DND-41 (cell line): ENCODE measurements around the gene CCBE1.

Experiments used
- EZH2 ChIP-seq: IDR thresholded peaks from 3 replicates; pipeline ENCODE4 v1.6.1; 2012; ENCODE audit warnings: borderline replicate concordance, low read depth, mild to moderate bottlenecking, moderate library complexity, low read length, inconsistent platforms; ENCODE audit not compliant: severe bottlenecking
- TF ChIP-seq, protein P1 (sequence below): IDR thresholded peaks from 2 replicates; pipeline ENCODE4 v1.5.1; 2012; ENCODE audit warnings: borderline replicate concordance, low read length, moderate library complexity, mild to moderate bottlenecking; ENCODE audit not compliant: poor library complexity, severe bottlenecking; ENCODE audit errors: extremely low read depth

DNA sequence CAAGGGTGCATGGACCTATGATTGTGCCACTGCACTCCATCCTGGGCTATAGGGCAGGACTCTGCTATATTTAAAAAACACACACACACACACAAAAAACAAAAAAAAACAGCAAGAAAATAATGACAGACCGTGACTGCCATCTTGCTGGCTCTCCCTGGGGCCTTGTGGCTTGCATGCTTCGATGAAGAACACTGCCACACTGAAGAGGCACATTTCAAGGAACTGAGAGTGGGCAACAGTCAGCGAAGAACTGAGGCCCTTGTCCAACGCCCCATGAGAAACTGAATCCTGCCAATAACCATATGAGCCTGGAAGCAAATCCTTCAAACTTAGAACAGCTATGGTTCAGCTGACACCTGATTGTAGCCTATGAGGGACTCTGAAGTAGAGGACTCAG lies 158.1 kb downstream of the CCBE1 start:
- TF ChIP-seq, protein P1, sequence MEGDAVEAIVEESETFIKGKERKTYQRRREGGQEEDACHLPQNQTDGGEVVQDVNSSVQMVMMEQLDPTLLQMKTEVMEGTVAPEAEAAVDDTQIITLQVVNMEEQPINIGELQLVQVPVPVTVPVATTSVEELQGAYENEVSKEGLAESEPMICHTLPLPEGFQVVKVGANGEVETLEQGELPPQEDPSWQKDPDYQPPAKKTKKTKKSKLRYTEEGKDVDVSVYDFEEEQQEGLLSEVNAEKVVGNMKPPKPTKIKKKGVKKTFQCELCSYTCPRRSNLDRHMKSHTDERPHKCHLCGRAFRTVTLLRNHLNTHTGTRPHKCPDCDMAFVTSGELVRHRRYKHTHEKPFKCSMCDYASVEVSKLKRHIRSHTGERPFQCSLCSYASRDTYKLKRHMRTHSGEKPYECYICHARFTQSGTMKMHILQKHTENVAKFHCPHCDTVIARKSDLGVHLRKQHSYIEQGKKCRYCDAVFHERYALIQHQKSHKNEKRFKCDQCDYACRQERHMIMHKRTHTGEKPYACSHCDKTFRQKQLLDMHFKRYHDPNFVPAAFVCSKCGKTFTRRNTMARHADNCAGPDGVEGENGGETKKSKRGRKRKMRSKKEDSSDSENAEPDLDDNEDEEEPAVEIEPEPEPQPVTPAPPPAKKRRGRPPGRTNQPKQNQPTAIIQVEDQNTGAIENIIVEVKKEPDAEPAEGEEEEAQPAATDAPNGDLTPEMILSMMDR: no peak
- TF ChIP-seq EZH2: no peak
